AG08395 (cell line): ENCODE results near the gene ZNF366.

ENCODE experiments used
- DNase-seq: peaks from one replicate; pipeline ENCODE4 v3.0.0; 2012; ENCODE audit warnings: mixed read lengths, low spot score

The ZNF366 gene

DNA sequence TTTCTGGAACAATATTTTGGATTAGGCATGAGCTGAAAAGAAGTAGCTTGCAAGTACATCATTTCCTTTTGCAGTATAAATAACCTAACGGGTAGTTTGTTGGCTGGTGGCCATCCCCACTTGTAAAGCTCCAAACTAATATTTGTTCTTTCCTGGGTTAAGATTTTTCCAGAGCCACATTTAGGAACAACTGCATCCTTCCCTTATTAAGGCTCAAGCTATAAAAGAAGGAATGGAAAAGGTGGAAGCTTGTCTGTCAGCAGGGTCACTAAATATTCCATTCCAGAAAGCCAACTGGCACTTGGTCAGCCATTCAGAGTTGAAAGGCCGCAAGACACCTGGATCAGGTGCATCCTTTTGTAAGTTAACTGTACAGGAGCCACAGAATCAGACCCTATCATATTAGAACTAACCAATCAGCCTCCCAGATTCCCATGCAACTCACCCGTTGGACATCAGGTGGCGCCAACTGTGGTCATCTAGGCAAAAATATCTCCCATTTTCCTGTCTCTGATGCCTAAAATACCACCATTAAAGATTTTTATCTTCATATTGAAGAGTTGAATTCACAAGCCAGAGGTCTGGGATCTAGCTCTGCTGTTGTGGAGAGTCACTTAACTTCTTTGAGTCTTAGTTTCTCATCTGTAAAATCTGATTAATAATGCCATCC, 104.1 kb downstream of the ZNF366 start:
- DNase-seq, result no peak

DNA sequence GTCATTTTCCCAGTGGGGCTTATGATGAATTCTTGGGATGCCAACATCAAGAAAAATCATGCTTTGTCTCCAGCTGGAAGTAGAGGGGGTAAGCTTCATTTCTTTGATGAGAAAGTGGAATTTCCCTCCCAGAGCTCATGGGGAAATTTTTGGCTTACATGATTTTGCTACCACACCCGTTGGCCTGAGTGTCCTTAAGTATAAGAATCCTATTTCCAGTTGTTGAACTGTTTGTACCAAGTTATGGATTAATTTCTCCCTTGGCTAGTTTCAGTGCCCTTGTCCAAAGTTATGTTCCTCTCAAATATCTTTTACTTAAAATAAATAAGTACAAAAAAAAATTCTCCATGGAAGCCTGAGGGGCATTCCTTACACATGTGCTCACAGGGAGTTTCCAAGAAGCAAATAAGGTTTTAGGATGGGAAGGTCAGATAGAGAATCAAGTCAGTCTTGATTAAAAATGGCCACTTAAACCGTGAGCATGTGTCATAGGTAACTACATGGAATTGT, 104.8 kb downstream of the ZNF366 start:
- no peak for DNase-seq

DNA sequence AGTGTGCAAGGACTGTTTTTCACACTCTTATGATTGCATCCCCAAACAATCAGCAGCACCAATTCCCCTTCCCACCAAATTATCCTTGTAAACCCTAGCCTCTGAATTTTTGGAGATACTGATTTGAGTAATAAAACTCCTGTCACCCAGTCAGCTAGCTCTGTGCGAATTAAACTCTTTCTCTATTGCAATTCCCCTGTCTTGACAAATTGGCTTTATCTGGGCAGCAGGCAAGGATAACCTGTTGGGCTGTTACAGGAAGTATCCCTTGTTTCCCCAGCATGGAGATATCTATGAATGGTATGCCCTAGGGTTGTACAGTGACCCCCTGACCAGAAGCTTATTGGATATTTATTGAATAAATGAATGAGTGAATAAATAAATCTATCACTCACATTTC, 106.3 kb downstream of the ZNF366 start:
- no peak for DNase-seq

DNA sequence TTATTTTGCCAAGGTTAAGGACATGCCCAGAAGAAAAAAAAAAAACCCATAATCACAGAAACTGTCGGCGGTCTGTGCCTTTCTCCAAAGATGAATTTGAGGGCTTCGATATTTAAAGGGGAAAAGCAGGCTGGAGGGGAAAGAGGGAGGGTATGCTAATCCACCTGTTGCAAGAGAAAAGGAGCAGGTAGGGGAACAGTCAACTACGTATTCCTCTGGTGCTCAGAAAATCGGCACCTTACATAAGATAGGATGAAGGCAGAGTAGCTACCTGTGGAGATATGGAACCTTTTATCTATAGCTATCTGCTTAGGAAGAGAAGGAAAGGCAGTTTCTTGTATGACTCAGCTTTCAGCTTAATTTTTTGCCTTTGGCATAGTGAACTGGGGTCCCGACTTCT, 109.4 kb downstream of the ZNF366 start:
- DNase-seq, result no peak

DNA sequence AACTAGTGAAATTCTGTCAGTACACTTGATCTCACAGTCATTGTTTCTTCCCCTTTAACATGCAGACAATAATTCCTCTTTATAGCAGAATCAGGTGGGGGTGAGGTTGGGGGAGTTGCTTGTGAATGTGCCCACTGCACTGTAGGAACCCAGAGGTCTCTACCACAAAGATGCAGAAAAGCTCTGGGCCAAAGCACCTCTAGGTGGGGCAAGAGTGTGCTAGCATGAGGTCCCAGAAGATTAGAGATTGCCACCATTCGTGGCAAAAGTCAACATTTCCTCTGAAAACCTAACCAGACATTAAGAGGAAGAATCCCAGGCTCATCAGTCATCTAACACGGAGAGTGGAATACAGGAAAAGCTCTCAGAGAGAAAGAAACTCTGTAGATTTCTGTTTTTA, 112.5 kb downstream of the ZNF366 start:
- no peak for DNase-seq

DNA sequence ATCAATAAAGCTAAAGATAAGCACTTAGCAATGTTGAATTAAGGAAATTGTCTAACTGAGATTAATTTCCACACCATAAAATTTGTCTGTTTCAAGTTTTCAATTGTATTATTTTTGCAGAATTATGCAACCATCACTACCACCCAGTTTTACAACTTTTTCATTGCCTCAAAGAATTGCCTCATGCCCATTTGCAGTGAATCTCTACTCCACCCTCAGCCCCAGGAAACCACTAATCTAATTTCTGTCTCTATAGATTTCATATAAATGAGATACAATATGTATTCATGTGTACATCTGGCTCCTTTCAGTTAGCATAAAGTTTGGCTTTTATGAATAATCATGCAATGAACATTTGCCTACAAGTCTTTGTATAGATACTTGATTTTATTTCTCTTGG, 114.2 kb downstream of the ZNF366 start:
- DNase-seq, result no peak
